HG02571 (cell line): Measurements from ENCODE around the gene BEST3.
"Not testable (repeated sequence)": the region's sequence is repeated elsewhere in the genome, so short reads cannot be mapped to it uniquely, and the experiment has no call there.

Experiments
- ATAC-seq: cut with Tn5 transposase; IDR thresholded peaks from one replicate; pipeline ENCODE4 v1.9.1; 2021; ENCODE audit warnings: mild to moderate bottlenecking, moderate library complexity; ENCODE audit not compliant: unreplicated experiment

Gene BEST3

DNA sequence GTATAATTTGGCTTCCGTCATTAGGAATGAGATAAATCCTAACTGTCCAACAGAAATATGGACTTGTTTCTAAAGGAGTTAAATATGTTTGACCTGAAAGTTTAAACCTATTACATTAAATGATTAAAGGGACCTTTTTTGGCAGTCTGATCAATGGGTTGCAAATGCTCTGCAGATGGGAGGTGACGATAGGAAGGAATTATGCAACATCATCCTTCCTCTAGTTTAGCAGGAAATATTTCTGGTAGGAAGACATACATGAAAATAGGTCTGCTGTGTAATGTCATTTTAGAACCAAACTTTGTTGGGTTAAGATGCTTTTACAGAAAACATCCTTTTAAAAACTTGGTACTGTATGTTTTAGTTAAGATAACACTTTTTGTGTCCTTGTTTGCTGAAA, 91.0 kb downstream of the BEST3 start:
- no peak for ATAC-seq

DNA sequence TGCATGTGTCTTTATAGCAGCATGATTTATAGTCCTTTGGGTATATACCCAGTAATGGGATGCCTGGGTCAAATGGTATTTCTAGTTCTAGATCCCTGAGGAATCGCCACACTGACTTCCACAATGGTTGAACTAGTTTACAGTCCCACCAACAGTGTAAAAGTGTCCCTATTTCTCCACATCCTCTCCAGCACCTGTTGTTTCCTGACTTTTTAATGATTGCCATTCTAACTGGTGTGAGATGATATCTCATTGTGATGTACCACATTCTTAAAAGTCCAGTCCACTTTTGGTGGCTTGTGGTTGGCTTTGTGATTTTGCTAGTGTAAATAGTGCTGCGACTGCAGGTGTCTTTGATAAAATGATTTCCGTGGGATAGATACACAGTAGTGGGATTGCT, 94.8 kb downstream of the BEST3 start:
- ATAC-seq: not testable (repeated sequence)
